ENCODE measurements around the gene TBX19.
A peak's percentile ranks its signal among the peaks of the same experiment; 100 is the strongest.

Gene TBX19

GRCh38 chr1:168280296-168280927 lies at the start of gene TBX19:
Gene TBX19 (plus strand): TSS chr1:168280877. CDS start chr1:168281091, 214 bp downstream.
- DNase-seq (ENCODE audit: low read depth, low spot score) = no peak

DNA sequence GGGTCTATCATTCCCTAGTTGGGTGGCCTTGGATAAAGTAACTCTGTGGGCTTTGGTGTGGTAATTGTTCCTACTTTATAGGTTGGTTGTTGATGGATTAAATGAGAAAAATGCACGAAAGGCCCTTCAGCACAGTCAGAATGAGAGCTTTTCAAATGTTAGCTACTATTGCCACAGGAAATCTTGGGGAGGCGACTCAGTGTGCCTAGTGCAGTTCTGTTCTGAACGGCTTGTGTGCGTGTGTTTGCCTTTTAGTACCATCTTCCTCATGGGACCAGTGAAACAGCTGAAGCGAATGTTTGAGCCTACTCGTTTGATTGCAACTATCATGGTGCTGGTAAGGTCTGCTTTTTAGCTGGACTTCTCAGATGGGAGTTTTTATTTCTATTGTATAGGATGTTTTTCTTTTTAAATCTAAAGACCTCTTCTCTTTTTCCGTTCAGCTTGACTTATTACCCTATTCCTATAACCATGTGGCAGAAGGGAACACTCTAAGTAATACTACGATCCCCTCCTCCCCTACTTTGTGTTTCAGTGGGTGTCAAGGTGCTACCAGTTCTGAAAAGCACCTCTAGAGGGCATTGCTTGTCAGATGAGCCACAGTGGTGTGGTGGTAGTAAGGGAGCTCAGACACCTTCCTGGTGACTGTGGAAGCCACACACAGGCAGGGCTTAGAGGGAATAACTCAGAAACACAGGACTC lies 45.7 kb upstream of the TBX19 start:
- no peak for DNase-seq (ENCODE audit: low read depth, low spot score)

DNA sequence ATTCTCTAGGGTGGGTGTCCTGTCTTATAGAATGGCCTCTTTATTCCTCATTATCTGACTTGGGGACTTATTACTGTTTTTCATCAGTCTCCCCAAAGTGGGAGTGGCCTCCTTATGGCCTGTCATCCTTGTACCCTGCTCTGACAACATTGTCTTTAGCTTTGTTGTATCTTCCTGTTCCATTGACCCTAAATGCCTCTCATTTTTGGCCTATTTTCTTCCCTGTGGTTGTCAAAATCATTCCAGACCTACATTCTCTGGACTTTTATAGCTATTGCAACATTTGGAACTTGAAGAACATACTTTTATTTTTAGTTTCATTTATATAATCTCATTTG lies 45.2 kb upstream of the TBX19 start:
- DNase-seq (ENCODE audit: low read depth, low spot score) = no peak

- no peak for DNase-seq (ENCODE audit: low read depth, low spot score)
These were observed 44.7 kb upstream of the TBX19 start for GRCh38 chr1:168235937-168236336.

- DNase-seq (ENCODE audit: low read depth, low spot score) = no peak
These were observed 43.7 kb upstream of the TBX19 start for GRCh38 chr1:168236836-168237611.

- peak; percentile 38 for DNase-seq (ENCODE audit: low read depth, low spot score)
These were observed 37.5 kb upstream of the TBX19 start for GRCh38 chr1:168243198-168243597.

- no peak for DNase-seq (ENCODE audit: low read depth, low spot score)
These were observed 37.0 kb upstream of the TBX19 start for GRCh38 chr1:168243636-168244212.

- DNase-seq (ENCODE audit: low read depth, low spot score) = no peak
These were observed 35.6 kb upstream of the TBX19 start for GRCh38 chr1:168245042-168245441.

GRCh38 chr1:168246506-168246905 lies 34.2 kb upstream of the TBX19 start:
- DNase-seq (ENCODE audit: low read depth, low spot score) = no peak

DNA sequence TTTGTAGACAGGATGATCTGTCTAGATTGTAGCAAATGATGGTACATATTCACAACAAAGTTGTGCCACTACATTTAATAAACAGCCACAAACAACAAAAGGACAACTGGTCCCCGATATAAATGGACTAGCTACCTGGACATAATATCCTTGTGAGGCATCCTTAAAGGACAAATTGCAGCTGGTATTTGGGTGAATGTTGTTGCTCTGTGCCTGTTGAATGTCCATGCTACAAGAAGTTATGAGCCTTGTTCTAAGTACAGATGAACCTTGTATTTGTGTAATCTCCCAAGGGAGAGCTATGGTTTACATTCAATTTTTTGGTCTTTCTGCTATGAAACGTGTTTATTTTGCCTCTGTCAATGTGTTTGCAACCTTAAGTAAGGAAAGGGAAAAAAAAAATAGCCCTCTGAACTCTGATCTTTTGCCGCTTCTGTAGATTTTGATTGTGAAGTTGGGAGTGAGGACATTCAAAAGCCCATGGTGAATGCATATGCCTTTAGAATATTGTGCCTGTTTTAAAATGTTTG lies 28.4 kb upstream of the TBX19 start:
- DNase-seq (ENCODE audit: low read depth, low spot score) = peak; percentile 27

DNA sequence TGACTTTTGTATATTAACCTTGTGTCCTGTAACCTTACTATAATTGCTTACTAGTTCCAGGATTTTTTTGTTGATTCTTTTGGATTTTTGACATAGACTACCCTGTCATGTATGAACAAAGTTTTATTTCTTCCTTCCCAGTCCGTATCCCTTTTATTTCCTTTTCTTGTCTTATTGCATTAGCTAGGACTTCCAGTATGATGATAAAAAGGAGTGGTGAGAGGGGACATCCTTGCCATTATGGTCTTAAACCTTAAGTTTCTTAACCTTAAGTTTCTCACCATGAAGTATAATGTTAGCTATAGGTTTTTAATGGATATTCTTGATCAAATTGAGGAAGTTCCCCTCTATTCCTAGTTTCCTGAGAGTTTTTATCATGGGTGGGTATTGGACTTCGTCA lies 24.5 kb upstream of the TBX19 start:
- no peak for DNase-seq (ENCODE audit: low read depth, low spot score)

GRCh38 chr1:168257397-168257796 lies 23.3 kb upstream of the TBX19 start:
- DNase-seq (ENCODE audit: low read depth, low spot score) = no peak

DNA sequence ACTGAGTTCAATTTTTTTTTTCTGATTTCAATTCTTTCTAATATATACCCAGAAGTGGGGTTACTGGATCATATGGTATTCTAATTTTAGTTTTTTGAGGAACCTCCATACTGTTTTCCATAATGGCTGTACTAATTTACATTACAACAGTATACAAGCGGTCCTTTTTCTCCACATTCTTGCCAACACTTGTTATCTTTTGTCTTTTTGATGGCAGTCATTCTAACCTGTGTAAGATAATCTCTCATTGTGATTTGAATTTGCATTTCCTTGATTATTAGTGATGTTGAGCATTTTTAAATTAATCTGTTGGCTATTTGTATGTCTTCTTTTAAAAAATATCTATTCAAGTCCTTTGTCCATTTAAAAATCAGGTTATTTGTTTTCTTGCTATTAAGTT lies 21.1 kb upstream of the TBX19 start:
- no peak for DNase-seq (ENCODE audit: low read depth, low spot score)

DNA sequence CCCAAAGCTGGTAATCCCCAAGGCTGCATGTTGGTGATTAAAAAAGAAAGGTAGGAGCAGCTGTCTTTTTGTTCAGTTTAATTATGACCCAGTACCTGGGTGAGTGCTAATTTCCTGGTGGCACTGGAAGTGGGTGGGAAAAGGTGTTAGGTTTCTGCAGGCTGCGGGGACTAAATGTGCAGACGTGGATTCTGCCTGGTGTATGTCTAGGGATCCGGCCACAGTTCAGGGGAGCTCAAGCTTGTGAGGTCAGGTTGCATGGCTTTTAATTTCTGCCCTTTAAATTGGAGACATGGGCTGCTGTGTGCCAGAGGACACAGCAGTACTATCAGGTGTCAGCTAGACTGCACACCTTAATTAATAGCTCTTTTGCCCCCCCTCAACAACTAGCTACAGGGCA lies 20.3 kb upstream of the TBX19 start:
- no peak for DNase-seq (ENCODE audit: low read depth, low spot score)

- DNase-seq (ENCODE audit: low read depth, low spot score) = no peak
These were observed 19.3 kb upstream of the TBX19 start for GRCh38 chr1:168261390-168261789.

- no peak for DNase-seq (ENCODE audit: low read depth, low spot score)
These were observed 17.5 kb upstream of the TBX19 start for GRCh38 chr1:168263130-168263529.

DNA sequence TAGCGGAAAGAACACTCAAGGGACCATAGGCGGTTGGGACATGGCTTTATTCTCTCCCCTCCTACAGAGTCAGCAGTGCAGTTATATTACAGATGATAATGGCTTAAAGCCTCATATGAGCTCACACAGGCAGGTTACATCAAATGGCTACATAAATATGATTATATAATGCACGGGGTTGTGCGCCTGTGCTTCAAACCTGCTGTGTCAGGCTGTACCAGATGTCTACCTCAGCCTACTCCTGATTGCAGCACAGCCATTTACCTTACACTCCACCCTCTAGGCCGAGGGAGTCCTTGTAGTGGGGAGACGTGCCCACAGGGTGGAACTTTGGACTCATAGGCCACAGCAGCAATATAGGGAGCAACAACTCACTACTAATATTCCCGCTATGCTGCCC lies 16.4 kb upstream of the TBX19 start:
- DNase-seq (ENCODE audit: low read depth, low spot score) = no peak

GRCh38 chr1:168265596-168265995 lies 15.1 kb upstream of the TBX19 start:
- no peak for DNase-seq (ENCODE audit: low read depth, low spot score)

DNA sequence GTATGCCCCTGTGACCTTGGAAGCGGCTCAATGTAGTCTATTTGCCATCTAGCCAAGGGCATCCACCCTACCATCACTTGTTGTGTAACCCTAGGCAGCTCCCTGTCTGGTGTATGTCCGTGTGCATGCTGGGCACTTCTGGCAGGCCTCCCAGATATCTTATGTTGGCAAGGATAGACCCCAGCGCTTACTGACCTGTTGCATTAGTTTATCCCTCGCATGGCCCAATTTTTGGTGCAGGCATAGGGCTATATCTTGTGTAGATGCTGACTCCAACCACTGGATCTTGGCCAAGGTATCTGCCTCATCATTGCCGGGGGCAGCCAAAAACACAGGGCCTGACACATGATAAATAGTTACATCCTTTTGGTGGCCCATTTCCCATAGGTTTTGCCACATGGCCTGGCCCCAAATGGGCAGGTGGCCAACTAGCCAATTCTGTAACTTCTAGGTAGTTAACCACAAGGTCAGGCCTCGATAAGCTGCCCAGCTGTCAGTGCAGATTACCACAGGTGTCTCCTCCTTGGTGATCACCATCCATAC lies 14.0 kb upstream of the TBX19 start:
- DNase-seq (ENCODE audit: low read depth, low spot score) = no peak

DNA sequence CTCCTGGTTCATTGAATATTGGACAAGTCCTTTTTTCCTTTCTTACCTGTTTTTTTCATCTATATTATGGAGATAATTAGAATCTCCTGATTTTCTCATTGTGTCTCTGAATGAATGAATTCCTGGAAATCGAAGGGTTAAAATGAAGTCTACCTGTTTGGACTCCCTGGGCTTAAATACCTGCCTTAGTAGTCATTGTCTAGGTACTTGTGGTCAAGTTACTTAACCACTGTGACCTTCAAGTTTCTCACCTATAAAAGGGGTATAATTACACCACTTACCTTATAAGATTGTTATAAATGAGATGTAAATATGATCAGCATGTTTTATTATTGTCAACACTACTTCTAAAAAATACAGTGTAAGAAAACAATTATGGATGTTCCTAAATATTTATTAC lies 9.0 kb upstream of the TBX19 start:
- DNase-seq (ENCODE audit: low read depth, low spot score) = no peak

DNA sequence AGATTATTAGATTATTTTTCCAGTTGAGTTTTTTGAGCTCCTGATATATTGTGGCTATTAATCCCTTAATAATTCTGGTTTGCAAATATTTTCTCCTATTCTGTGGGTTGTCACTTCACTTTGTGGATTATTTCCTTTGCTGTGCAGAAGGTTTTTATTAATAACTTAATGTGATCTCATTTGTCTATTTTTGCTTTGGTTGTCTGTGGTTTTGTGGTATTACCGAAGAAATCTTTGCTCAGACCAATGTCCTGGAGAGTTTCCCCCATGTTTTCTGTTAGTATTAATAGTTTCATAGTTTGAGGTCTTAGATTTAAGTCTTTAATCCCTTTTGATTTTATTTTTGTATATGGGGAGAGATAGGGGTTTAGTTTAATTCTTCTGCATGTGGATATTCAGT lies 7.1 kb upstream of the TBX19 start:
- DNase-seq (ENCODE audit: low read depth, low spot score) = no peak

- DNase-seq (ENCODE audit: low read depth, low spot score) = no peak
These were observed 1.4 kb upstream of the TBX19 start for GRCh38 chr1:168279253-168279652.

Data from brain pericyte (primary cell).